OCI-LY1 (cell line): ENCODE measurements around the gene NDUFAF8.

Source experiments
- H2AFZ ChIP-seq: fragments of 200-600 bp; sonication (generic), shearing (Covaris generic); 2 replicates; pipeline ENCODE4 v1.6.0; 2014; ENCODE audit warnings: antibody characterized with exemption, mild to moderate bottlenecking, low read length
- H3F3A ChIP-seq: fragments of 200-600 bp; sonication (generic), shearing (Covaris generic); 2 replicates; pipeline ENCODE4 v1.6.0; 2014; ENCODE audit warnings: mild to moderate bottlenecking, antibody characterized with exemption, low read length, moderate library complexity; ENCODE audit not compliant: insufficient read depth
- H3K27ac ChIP-seq: fragments of 200-600 bp; sonication (generic); 2 replicates; pipeline ENCODE4 v1.5.1; 2014; ENCODE audit warnings: low read length, mixed run types, mild to moderate bottlenecking, low read depth; ENCODE audit not compliant: poor library complexity, severe bottlenecking
- H3K27me3 ChIP-seq: fragments of 200-600 bp; sonication (generic); 2 replicates; pipeline ENCODE4 v1.6.0; 2014; ENCODE audit warnings: antibody characterized with exemption, mild to moderate bottlenecking, low read length, moderate library complexity; ENCODE audit not compliant: insufficient read depth
- H3K36me3 ChIP-seq: fragments of 200-600 bp; sonication (generic); 2 replicates; pipeline ENCODE4 v1.6.1; 2014; ENCODE audit warnings: mild to moderate bottlenecking, antibody characterized with exemption, low read length, moderate library complexity, mixed read lengths; ENCODE audit not compliant: insufficient read depth
- H3K4me1 ChIP-seq: fragments of 200-600 bp; sonication (generic); 2 replicates; pipeline ENCODE4 v1.5.1; 2014; ENCODE audit warnings: mild to moderate bottlenecking, low read length, moderate library complexity; ENCODE audit not compliant: insufficient read depth, severe bottlenecking
- H3K4me2 ChIP-seq: fragments of 200-600 bp; sonication (generic), shearing (Covaris generic); 2 replicates; pipeline ENCODE4 v1.6.1; 2014; ENCODE audit warnings: low read length
- H3K4me3 ChIP-seq: fragments of 200-600 bp; sonication (generic); 2 replicates; pipeline ENCODE4 v1.5.1; 2014; ENCODE audit warnings: low read length, low read depth, mild to moderate bottlenecking, mixed read lengths; ENCODE audit not compliant: poor library complexity, severe bottlenecking
- H3K79me2 ChIP-seq: fragments of 200-600 bp; shearing (Covaris generic); 2 replicates; pipeline ENCODE4 v1.6.1; 2016; ENCODE audit warnings: mixed run types, low read length, mixed read lengths; ENCODE audit not compliant: insufficient read depth
- H3K9ac ChIP-seq: fragments of 200-600 bp; sonication (generic), shearing (Covaris generic); 2 replicates; pipeline ENCODE4 v1.6.1; 2014; ENCODE audit warnings: mild to moderate bottlenecking, low read length, mixed read lengths
- H3K9me2 ChIP-seq: fragments of 200-600 bp; sonication (generic), shearing (Covaris generic); 2 replicates; pipeline ENCODE4 v1.6.1; 2014; ENCODE audit warnings: low read depth, mild to moderate bottlenecking, low read length, mixed read lengths
- H3K9me3 ChIP-seq: fragments of 200-600 bp; shearing (Covaris generic); 2 replicates; pipeline ENCODE4 v1.6.1; 2014; ENCODE audit warnings: low read length, mixed read lengths
- H4K20me1 ChIP-seq: fragments of 200-600 bp; sonication (generic), shearing (Covaris generic); 2 replicates; pipeline ENCODE4 v1.6.0; 2016; ENCODE audit warnings: mild to moderate bottlenecking, low read length; ENCODE audit not compliant: insufficient read depth
- CTCF ChIP-seq: fragments of 200-600 bp; sonication (generic), shearing (Covaris generic); IDR thresholded peaks from 2 replicates; pipeline ENCODE4 v1.5.1; 2017; ENCODE audit warnings: mild to moderate bottlenecking, antibody characterized with exemption, low read length, moderate library complexity, mixed read lengths
- EZH2 ChIP-seq: fragments of 200-600 bp; sonication (generic), shearing (Covaris generic); IDR thresholded peaks from 2 replicates; pipeline ENCODE4 v1.8.0; 2017; ENCODE audit warnings: borderline replicate concordance, mixed run types, mild to moderate bottlenecking, antibody characterized with exemption, low read length, moderate library complexity, mixed read lengths

Gene NDUFAF8

GRCh38 chr17:81287152-81287551, 48.0 kb downstream of the NDUFAF8 start:
- Histone ChIP-seq H3K4me2 (peak overlapping the region; percentile 50; the same call in 1 of the 2 replicates), H4K20me1 (no peaks in the 10 kb centered on the region), H3K27ac (peak overlapping the region; percentile 71), H3K27me3 (no peaks in the 10 kb centered on the region), H2AFZ (no peak overlapping the region), H3F3A (no peaks in the 10 kb centered on the region), H3K9me2 (no peaks in the 10 kb centered on the region), H3K79me2 (no peaks in the 10 kb centered on the region), H3K4me1 (peaks cover 44% of the 10 kb centered on the region), H3K4me3 (no peak overlapping the region), H3K9ac (peak overlapping the region; percentile 26; the same call in 1 of the 2 replicates), H3K9me3 (no peaks in the 10 kb centered on the region), H3K36me3 (peaks cover 37% of the 10 kb centered on the region)
- no peak for TF ChIP-seq EZH2
- no peak for TF ChIP-seq CTCF

- Histone ChIP-seq H3K9me2 (no peaks in the 10 kb centered on the region), H3K36me3 (peaks cover 37% of the 10 kb centered on the region), H3K9me3 (no peaks in the 10 kb centered on the region), H3F3A (no peaks in the 10 kb centered on the region), H3K79me2 (no peaks in the 10 kb centered on the region), H3K9ac (no peak overlapping the region; the same call in 1 of the 2 replicates), H3K27ac (peak overlapping the region; percentile 71), H3K4me3 (no peak overlapping the region), H2AFZ (no peak overlapping the region), H3K4me2 (peak overlapping the region; percentile 50; the same call in 1 of the 2 replicates), H3K27me3 (no peaks in the 10 kb centered on the region), H4K20me1 (no peaks in the 10 kb centered on the region), H3K4me1 (peaks cover 44% of the 10 kb centered on the region)
- TF ChIP-seq EZH2 (no peak), CTCF (no peak)
Observed at GRCh38 chr17:81287741-81288430, 48.8 kb downstream of the NDUFAF8 start.

GRCh38 chr17:81288715-81289114, 49.6 kb downstream of the NDUFAF8 start:
- Histone ChIP-seq H3K9ac (no peak overlapping the region), H4K20me1 (no peaks in the 10 kb centered on the region), H3F3A (no peaks in the 10 kb centered on the region), H3K4me1 (peaks cover 52% of the 10 kb centered on the region), H3K4me3 (no peak overlapping the region), H3K9me3 (no peaks in the 10 kb centered on the region), H3K4me2 (no peak overlapping the region), H2AFZ (no peak overlapping the region), H3K27me3 (no peaks in the 10 kb centered on the region), H3K36me3 (peaks cover 37% of the 10 kb centered on the region), H3K27ac (no peak overlapping the region), H3K9me2 (no peaks in the 10 kb centered on the region), H3K79me2 (no peaks in the 10 kb centered on the region)
- TF ChIP-seq CTCF, result no peak
- TF ChIP-seq EZH2, result no peak
